Lower lobe of right lung (tissue), 2 donors: ENCODE results near the gene ARVCF. TPM values are rescaled to one million over a fixed set of nuclear protein-coding genes. Genes with fewer than 3 reads are reported as not detected.

Source experiments
- ATAC-seq, 2 donors: fragments of 200-7000 bp; cut with Tn5 transposase; one replicate each; pipeline ENCODE4 v1.9.1; 2020 to 2022; ENCODE audit warnings: mild to moderate bottlenecking in 2 of 2, moderate library complexity in 2 of 2
- DNase-seq: peaks from one replicate; pipeline ENCODE4 v3.0.0-alpha.2; 2020
- H3K27ac ChIP-seq: fragments of 200-600 bp; one replicate; pipeline ENCODE4 v1.8.0; 2022
- H3K27me3 ChIP-seq: fragments of 200-600 bp; one replicate; pipeline ENCODE4 v1.8.0; 2022; ENCODE audit warnings: low read depth
- H3K36me3 ChIP-seq: fragments of 200-600 bp; one replicate; pipeline ENCODE4 v1.8.0; 2022; ENCODE audit warnings: mild to moderate bottlenecking
- H3K4me1 ChIP-seq: fragments of 200-600 bp; one replicate; pipeline ENCODE4 v1.8.0; 2022
- H3K4me3 ChIP-seq: fragments of 200-600 bp; one replicate; pipeline ENCODE4 v1.8.0; 2022; ENCODE audit warnings: mild to moderate bottlenecking
- H3K9me3 ChIP-seq: fragments of 200-600 bp; one replicate; pipeline ENCODE4 v1.8.0; 2022
- CTCF ChIP-seq: fragments of 200-600 bp; IDR thresholded peaks from one replicate; pipeline ENCODE4 v1.8.0; 2022; ENCODE audit warnings: antibody characterized with exemption, mild to moderate bottlenecking
- intact Hi-C: fragments of 100-400 bp; cut with DNase I; formaldehyde crosslinking; loops from one replicate; pipeline ENCODE4 v1.11.0; 2022
- total RNA-seq: library from RNA; stranded (reverse); fragmentation: NEBNext Ultra II Directional; extraction: Animal tissue kit (Norgen Biotek cat#: 25700); gene quantifications from one replicate; pipeline ENCODE4 v1.2.1, GENCODE V29; 2021
- donor health status: DM: no; HTN: yes; CAD: no; lungs with severe emphysema.

Gene ARVCF
- total RNA-seq, 1 donor from 2014 or later, result 16.8 TPM

GRCh38 chr22:19969141-19969928 is 47.3 kb downstream of the ARVCF start:
- Histone ChIP-seq H3K36me3 (peaks cover 77% of the 10 kb centered on the region), H3K9me3 (no peaks in the 10 kb centered on the region), H3K27ac (peak overlapping the region; percentile 10), H3K27me3 (no peaks in the 10 kb centered on the region), H3K4me3 (no peak overlapping the region), H3K4me1 (peaks cover 13% of the 10 kb centered on the region)
- intact Hi-C loops, result no loop called here
- no peak for TF ChIP-seq CTCF
- DNase-seq (no peak), ATAC-seq (no peak)

DNA sequence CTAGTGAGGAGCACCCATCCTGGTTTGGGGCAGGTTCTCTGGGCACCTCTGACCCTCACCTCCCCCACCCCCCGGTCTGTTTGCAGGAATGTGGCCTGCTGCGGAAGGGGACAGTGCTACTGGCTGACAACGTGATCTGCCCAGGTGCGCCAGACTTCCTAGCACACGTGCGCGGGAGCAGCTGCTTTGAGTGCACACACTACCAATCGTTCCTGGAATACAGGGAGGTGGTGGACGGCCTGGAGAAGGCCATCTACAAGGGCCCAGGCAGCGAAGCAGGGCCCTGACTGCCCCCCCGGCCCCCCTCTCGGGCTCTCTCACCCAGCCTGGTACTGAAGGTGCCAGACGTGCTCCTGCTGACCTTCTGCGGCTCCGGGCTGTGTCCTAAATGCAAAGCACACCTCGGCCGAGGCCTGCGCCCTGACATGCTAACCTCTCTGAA is 48.2 kb downstream of the ARVCF start:
- no peak for ATAC-seq
- H3K27ac ChIP-seq, result no peak overlapping the region

DNA sequence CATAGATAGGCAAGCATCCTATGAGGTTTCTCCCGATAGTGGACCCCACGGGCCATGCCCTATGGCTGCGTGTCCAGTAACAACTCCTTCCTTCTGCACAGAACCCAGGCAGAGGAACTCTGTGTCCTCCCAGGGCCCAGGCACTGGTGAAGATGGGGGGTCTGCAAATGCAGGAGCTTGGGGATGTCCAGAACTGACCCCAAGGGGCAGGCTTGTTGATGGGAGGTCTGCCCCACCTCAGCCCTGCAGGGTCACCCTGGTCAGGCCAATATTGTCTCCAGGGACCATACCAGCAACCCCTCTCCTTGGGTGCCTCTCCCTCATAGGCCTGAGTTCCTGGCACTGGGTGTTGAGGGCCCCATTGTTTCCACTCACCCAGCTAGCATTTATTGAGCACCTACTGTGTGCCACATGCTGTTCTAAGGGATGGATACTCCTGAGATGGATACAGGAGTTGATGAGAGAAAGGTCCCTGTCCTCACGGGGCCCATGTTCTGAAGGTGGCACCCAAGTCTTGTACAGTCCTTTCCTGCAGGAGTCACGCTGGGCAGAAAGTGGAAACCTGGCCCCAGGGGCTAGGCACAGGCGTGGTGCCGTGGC is 48.7 kb downstream of the ARVCF start:
- intact Hi-C loops, result no loop called here
- H3K4me1 ChIP-seq, result peaks cover 14% of the 10 kb centered on the region
- H3K27ac ChIP-seq, result no peak overlapping the region

More for the DNA sequence above, 48.2 kb downstream of the ARVCF start:
- intact Hi-C loops, result no loop called here
- Histone ChIP-seq H3K36me3 (peaks cover 81% of the 10 kb centered on the region), H3K4me1 (peaks cover 13% of the 10 kb centered on the region), H3K27me3 (no peaks in the 10 kb centered on the region), H3K4me3 (no peak overlapping the region), H3K9me3 (no peaks in the 10 kb centered on the region)
- no peak for TF ChIP-seq CTCF
- DNase-seq, result no peak

DNA sequence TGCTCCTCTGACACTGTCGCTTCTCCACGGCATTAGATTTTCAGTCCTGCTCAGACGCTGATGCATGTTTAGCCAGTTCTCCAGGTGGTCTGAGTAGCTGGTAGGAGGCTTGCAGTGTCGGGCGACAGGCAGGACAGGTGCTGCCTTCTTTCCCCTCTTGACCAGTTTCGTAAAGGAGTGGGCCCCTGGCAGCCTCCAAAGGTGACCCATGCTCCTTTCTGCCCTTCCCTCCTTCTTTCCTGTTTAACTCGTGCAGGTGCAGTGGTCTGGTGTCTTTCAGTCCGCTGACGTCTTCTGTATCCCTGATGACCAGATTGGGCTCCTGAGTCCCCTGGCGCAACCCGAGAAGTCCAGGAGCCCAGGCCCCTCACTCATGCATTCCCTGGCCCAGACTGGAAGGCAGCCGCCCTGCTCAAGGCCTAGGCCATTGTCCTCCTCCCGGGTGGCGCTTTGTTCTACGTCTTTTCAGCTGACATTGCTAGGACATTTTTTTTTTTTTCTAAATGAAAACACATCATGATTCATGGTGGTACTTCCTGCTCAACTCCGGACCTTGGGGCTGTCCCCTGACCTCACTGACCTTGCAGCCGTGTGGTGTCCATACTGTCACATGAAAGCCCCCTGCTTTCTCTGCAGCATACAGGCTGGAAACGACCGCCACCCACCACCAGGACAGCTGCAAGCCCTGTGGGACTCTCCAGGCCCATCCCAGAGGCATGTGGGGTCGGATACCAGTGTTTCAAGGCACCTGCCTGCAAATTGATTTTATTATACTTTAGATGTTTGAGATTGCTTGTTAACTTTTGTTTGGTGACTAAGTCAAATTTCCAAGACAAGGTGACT is 49.5 kb downstream of the ARVCF start:
- intact Hi-C loops, result no loop called here
- Histone ChIP-seq H3K9me3 (no peaks in the 10 kb centered on the region), H3K4me1 (peaks cover 22% of the 10 kb centered on the region), H3K4me3 (no peak overlapping the region), H3K27me3 (no peaks in the 10 kb centered on the region), H3K36me3 (peaks cover 70% of the 10 kb centered on the region), H3K27ac (no peak overlapping the region)
- DNase-seq (no peak), ATAC-seq (no peak)
- no peak for TF ChIP-seq CTCF

More for the DNA sequence above, 48.7 kb downstream of the ARVCF start:
- TF ChIP-seq CTCF, result no peak
- H3K4me3 ChIP-seq, result no peak overlapping the region
- DNase-seq (no peak), ATAC-seq (no peak)
- H3K27me3 ChIP-seq, result no peaks in the 10 kb centered on the region
- H3K36me3 ChIP-seq, result peaks cover 78% of the 10 kb centered on the region
- no peaks in the 10 kb centered on the region for H3K9me3 ChIP-seq
